IMR-90 (cell line): Measurements from ENCODE around the gene TRPM3. TPM values are rescaled to one million over a fixed set of nuclear protein-coding genes. Genes with fewer than 3 reads are reported as not detected.

ENCODE experiments used
- ATAC-seq: fragments of 200-7000 bp; cut with Tn5 transposase; 2 replicates; pipeline ENCODE4 v1.9.1; 2020; ENCODE audit warnings: low read depth, mild to moderate bottlenecking, moderate library complexity
- BruUV-seq: library from RNA; stranded (reverse); fragments of 400-500 nt; replicated peaks from 2 replicates; lab custom pipeline; 2021; lab: Mats Ljungman, UMichigan
- CTCF ChIA-PET: fragments of 300-600 bp; formaldehyde crosslinking; extraction: SDS; loops from one replicate; lab custom pipeline; 2021; ENCODE audit warnings: antibody characterized with exemption; lab: Yijun Ruan, JAX
- POLR2A ChIA-PET: fragments of 300-600 bp; sonication (Branson Sonifier 250); formaldehyde crosslinking; loops from one replicate; lab custom pipeline; 2022; ENCODE audit warnings: antibody characterized with exemption; ENCODE audit not compliant: unreplicated experiment; lab: Charles Lee
- DNase-seq: peaks from one replicate; pipeline ENCODE4 v3.0.0; 2013
- H2AFZ ChIP-seq: replicated peaks from 2 replicates; pipeline ENCODE3; 2013; ENCODE audit warnings: low read length, mild to moderate bottlenecking; ENCODE audit not compliant: poor library complexity
- H2AK5ac ChIP-seq: 2 replicates; pipeline ENCODE4 v1.6.1; 2013; ENCODE audit warnings: low read depth, low read length, inconsistent platforms
- H2AK9ac ChIP-seq: replicated peaks from 2 replicates; pipeline ENCODE3; 2013; ENCODE audit warnings: mild to moderate bottlenecking, low read depth, low read length, moderate library complexity; ENCODE audit not compliant: poor library complexity
- H2BK120ac ChIP-seq: 2 replicates; pipeline ENCODE4 v1.6.1; 2013; ENCODE audit warnings: low read depth, low read length, inconsistent platforms
- H2BK15ac ChIP-seq: 3 replicates; pipeline ENCODE4 v1.6.1; 2013; ENCODE audit warnings: low read depth, low read length, inconsistent platforms
- H2BK20ac ChIP-seq: 2 replicates; pipeline ENCODE4 v1.6.1; 2013; ENCODE audit warnings: low read depth, mild to moderate bottlenecking, inconsistent platforms, low read length, moderate library complexity
- H2BK5ac ChIP-seq: 2 replicates; pipeline ENCODE4 v1.6.1; 2013; ENCODE audit warnings: mild to moderate bottlenecking, low read depth, low read length, inconsistent platforms; ENCODE audit not compliant: poor library complexity, severe bottlenecking
- H3K14ac ChIP-seq: replicated peaks from 2 replicates; pipeline ENCODE4 v1.6.1; 2013; ENCODE audit warnings: low read depth, low read length, inconsistent platforms
- H3K18ac ChIP-seq: 2 replicates; pipeline ENCODE4 v1.6.1; 2013; ENCODE audit warnings: low read depth, low read length, control low read depth
- H3K23ac ChIP-seq: 2 replicates; pipeline ENCODE4 v1.6.1; 2013; ENCODE audit warnings: low read depth, low read length, inconsistent platforms
- H3K27ac ChIP-seq: 2 replicates; pipeline ENCODE4 v1.5.1; 2013; ENCODE audit warnings: mild to moderate bottlenecking, control low read depth, low read length; ENCODE audit not compliant: insufficient read depth
- H3K27me3 ChIP-seq: 2 replicates; pipeline ENCODE4 v1.6.1; 2013; ENCODE audit warnings: low read length; ENCODE audit not compliant: control insufficient read depth, insufficient read depth
- H3K36me3 ChIP-seq: 2 replicates; pipeline ENCODE4 v1.6.1; 2013; ENCODE audit warnings: low read length, mixed read lengths; ENCODE audit not compliant: control insufficient read depth, insufficient read depth
- H3K4ac ChIP-seq: 2 replicates; pipeline ENCODE4 v1.6.1; 2013; ENCODE audit warnings: low read depth, low read length, inconsistent platforms
- H3K4me1 ChIP-seq: 2 replicates; pipeline ENCODE4 v1.6.1; 2013; ENCODE audit warnings: low read length, mixed read lengths; ENCODE audit not compliant: control insufficient read depth, insufficient read depth
- H3K4me2 ChIP-seq: 2 replicates; pipeline ENCODE4 v1.6.1; 2013; ENCODE audit warnings: low read depth, mild to moderate bottlenecking, control low read depth, low read length, moderate library complexity
- H3K4me3 ChIP-seq: 2 replicates; pipeline ENCODE4 v1.5.1; 2013; ENCODE audit warnings: low read depth, mild to moderate bottlenecking, control low read depth, low read length, moderate library complexity; ENCODE audit not compliant: insufficient read depth
- H3K56ac ChIP-seq: 2 replicates; pipeline ENCODE4 v1.6.1; 2013; ENCODE audit warnings: low read length, inconsistent platforms; ENCODE audit not compliant: insufficient read depth; ENCODE audit errors: extremely low read depth
- H3K79me1 ChIP-seq, 2 experiments: 2 replicates each; pipeline ENCODE4 v1.6.1; 2013; ENCODE audit warnings: low read length in 2 of 2, inconsistent platforms in 1 of 2, low read depth in 1 of 2
- H3K9ac ChIP-seq: 2 replicates; pipeline ENCODE4 v1.6.1; 2013; ENCODE audit warnings: low read depth, low read length, control low read depth
- H3K9me1 ChIP-seq: 2 replicates; pipeline ENCODE4 v1.6.1; 2013; ENCODE audit warnings: low read length, inconsistent platforms; ENCODE audit not compliant: insufficient read depth
- H3K9me3 ChIP-seq: 2 replicates; pipeline ENCODE4 v1.6.1; 2013; ENCODE audit warnings: low read length; ENCODE audit not compliant: control insufficient read depth, insufficient read depth
- H4K20me1 ChIP-seq: 2 replicates; pipeline ENCODE4 v1.6.1; 2013; ENCODE audit warnings: low read length, inconsistent platforms; ENCODE audit not compliant: insufficient read depth
- H4K5ac ChIP-seq: 2 replicates; pipeline ENCODE4 v1.6.1; 2013; ENCODE audit warnings: mild to moderate bottlenecking, low read depth, low read length, control low read depth
- H4K8ac ChIP-seq, 2 experiments: 2 replicates each; pipeline ENCODE4 v1.6.1; 2013; ENCODE audit warnings: low read depth in 2 of 2, low read length in 2 of 2, control low read depth in 1 of 2, inconsistent platforms in 1 of 2
- H4K91ac ChIP-seq: 2 replicates; pipeline ENCODE4 v1.6.1; 2013; ENCODE audit warnings: low read depth, low read length, inconsistent platforms; ENCODE audit not compliant: insufficient read depth
- CEBPB ChIP-seq: IDR thresholded peaks from 2 replicates; pipeline ENCODE4 v1.6.1; 2012; ENCODE audit warnings: low read depth, low read length, improper control_type of control experiment
- RCOR1 ChIP-seq: IDR thresholded peaks from 2 replicates; pipeline ENCODE4 v1.6.1; 2012; ENCODE audit warnings: mild to moderate bottlenecking, low read length, improper control_type of control experiment; ENCODE audit not compliant: insufficient replicate concordance
- RFX5 ChIP-seq: IDR thresholded peaks from 2 replicates; pipeline ENCODE4 v1.8.0; 2012; ENCODE audit warnings: low read depth, mild to moderate bottlenecking, low read length, moderate library complexity
- SMC3 ChIP-seq: fragments of 150-350 bp; IDR thresholded peaks from 2 replicates; pipeline ENCODE4 v1.6.1; 2016; ENCODE audit warnings: low read depth, mild to moderate bottlenecking, antibody characterized with exemption, low read length, moderate library complexity
- WGBS, 2 experiments: methylation state at CpG; one replicate each; pipeline versions ENCODE4 v1.1.5 to v1.1.7; 2013; ENCODE audit warnings: missing lambda C conversion rate in 2 of 2; ENCODE audit not compliant: insufficient read length in 1 of 2; ENCODE audit errors: extremely low coverage in 2 of 2; 5-methylcytosine and 5-hydroxymethylcytosine counted together
- dilution Hi-C: fragments of 300-500 bp; cut with HindIII; formaldehyde crosslinking; loops from one replicate; pipeline ENCODE4 v1.14.3; 2018; ENCODE audit warnings: low sequenced_read_pairs; ENCODE audit not compliant: unreplicated experiment
- in situ Hi-C: fragments of 300-500 bp; cut with MboI; formaldehyde crosslinking; loops from 3 replicates; pipeline ENCODE4 v1.14.3; 2019; ENCODE audit warnings: low sequenced_read_pairs, inconsistent platforms, mixed read lengths
- intact Hi-C: fragments of 100-400 bp; cut with micrococcal nuclease; formaldehyde crosslinking; loops from 2 replicates; pipeline ENCODE4 v1.10.0; 2022
- polyA plus RNA-seq, 3 experiments: library from polyadenylated mRNA; depleted of rRNA; stranded (reverse); fragments of >200 nt; gene quantifications; 2 replicates each; pipeline ENCODE4 v1.2.3, GENCODE V29; 2012; ENCODE audit warnings: low replicate concordance in 1 of 3
- total RNA-seq: library from RNA; depleted of rRNA; stranded (reverse); fragments of >200 nt; gene quantifications from 2 replicates; pipeline ENCODE4 v1.2.3, GENCODE V29; 2012

The TRPM3 gene
- total and polyA plus RNA-seq, 2 of the 4 experiments (the other 2 are of a cell fraction), result not detected

- Histone ChIP-seq H3K79me1 (no peaks in the 10 kb centered on the region), H3K36me3 (no peaks in the 10 kb centered on the region), H4K91ac (no peak overlapping the region; the same call in 1 of the 2 replicates), H4K20me1 (no peaks in the 10 kb centered on the region), H3K4me1 (peaks cover 3% of the 10 kb centered on the region), H3K18ac (peak overlapping the region; percentile 38; the same call in 1 of the 2 replicates), H4K5ac (no peak overlapping the region), H3K4me2 (peak overlapping the region; percentile 41; the same call in 1 of the 2 replicates), H3K4ac (no peak overlapping the region), H2BK20ac (peak overlapping the region; percentile 18; the same call in 1 of the 2 replicates), H3K56ac (no peak overlapping the region), H3K9me1 (no peaks in the 10 kb centered on the region), H3K4me3 (no peak overlapping the region), H2BK5ac (peak overlapping the region; percentile 86), H3K27ac (peak overlapping the region; percentile 63; the same call in 1 of the 2 replicates), H2AK9ac (no peak overlapping the region), H3K27me3 (no peaks in the 10 kb centered on the region; the same call in 1 of the 2 replicates), H3K9ac (no peak overlapping the region), H3K9me3 (peaks cover 8% of the 10 kb centered on the region; the same call in 1 of the 2 replicates), H4K8ac (peak overlapping the region in 1 of 2 experiments; percentile 83; a peak in 1 of 4 replicates), H2BK15ac (peak overlapping the region; percentile 56; the same call in 1 of the 3 replicates), H2BK120ac (no peak overlapping the region), H2AFZ (no peak overlapping the region), H3K23ac (no peak overlapping the region), H2AK5ac (no peak overlapping the region), H3K14ac (no peak overlapping the region)
- no CpG with 5 or more reads among the region's 1 CpG for WGBS, 2 experiments
- dilution Hi-C loops (no loop called here), intact Hi-C loops (no loop called here), in situ Hi-C loops (no loop called here)
- ATAC-seq, result peak; percentile 67
- ChIA-PET POLR2A (no interaction called here), CTCF (no interaction called here)
- peak; percentile 72 for DNase-seq
- peak; percentile 88 for TF ChIP-seq CEBPB
- TF ChIP-seq RFX5, result no peak
- no peak for TF ChIP-seq SMC3
- TF ChIP-seq RCOR1, result no peak
- BruUV-seq, result no TSS peak
Measured at GRCh38 chr9:70987986-70988385, 133.4 kb downstream of the TRPM3 start.
